Measurements from ENCODE around the gene HMG20B.

- no peak for TF ChIP-seq CTCF (IDR thresholded peaks at IDR 0.05 in 4 of 5, conservative IDR thresholded peaks at IDR 0.05 in 1 of 5)
- TF ChIP-seq POLR2A (IDR thresholded peaks at IDR 0.05): no peak
These were observed 2.6 kb downstream of the HMG20B start for GRCh38 chr19:3575260-3575741.
